ENCODE data around the gene KIF13A.

GRCh38 chr6:17886891-17887290 is 100.5 kb downstream of the KIF13A start:
- TF ChIP-seq CTCF (conservative IDR thresholded peaks at IDR 0.05; ENCODE audit: low read depth, low read length) = no peak
- TF ChIP-seq EZH2 (IDR thresholded peaks at IDR 0.05; ENCODE audit: borderline replicate concordance, low read depth, low read length, poor library complexity, severe bottlenecking) = no peak

All from A673 (cell line).